Measurements from ENCODE around the gene RCL1.
A peak's percentile ranks its signal among the peaks of the same experiment; 100 is the strongest.
"Not testable (repeated sequence)": the region's sequence is repeated elsewhere in the genome, so short reads cannot be mapped to it uniquely, and the experiment has no call there.

Gene RCL1

GRCh38 chr9:4795108-4795507 is 2.4 kb downstream of the RCL1 start:
- not testable (repeated sequence) for H3K27ac Mint-ChIP-seq, DNase-seq, H3K9me3 Mint-ChIP-seq, H3K27me3 Mint-ChIP-seq, ATAC-seq
- Mint-ChIP-seq H3K4me1 (peaks cover 54% of the 10 kb centered on the region), H3K36me3 (ENCODE audit: low read depth) (peaks cover 14% of the 10 kb centered on the region), H3K4me3 (peak overlapping the region; percentile 95)

GRCh38 chr9:4796530-4796929 is 3.8 kb downstream of the RCL1 start:
- no peaks in the 10 kb centered on the region for H3K9me3 Mint-ChIP-seq
- no peak overlapping the region for H3K27ac Mint-ChIP-seq
- ATAC-seq (no peak), DNase-seq (no peak)
- peaks cover 56% of the 10 kb centered on the region for H3K4me1 Mint-ChIP-seq
- no peak overlapping the region for H3K4me3 Mint-ChIP-seq
- H3K27me3 Mint-ChIP-seq = no peaks in the 10 kb centered on the region
- H3K36me3 Mint-ChIP-seq (ENCODE audit: low read depth) = peaks cover 14% of the 10 kb centered on the region

GRCh38 chr9:4796988-4797853 is 4.5 kb downstream of the RCL1 start:
- DNase-seq = no peak
- Mint-ChIP-seq H3K4me3 (no peak overlapping the region), H3K36me3 (ENCODE audit: low read depth) (peaks cover 14% of the 10 kb centered on the region), H3K9me3 (no peaks in the 10 kb centered on the region), H3K27ac (no peak overlapping the region), H3K4me1 (peaks cover 50% of the 10 kb centered on the region), H3K27me3 (no peaks in the 10 kb centered on the region)
- ATAC-seq = no peak

- H3K9me3 Mint-ChIP-seq = no peaks in the 10 kb centered on the region
- peak overlapping the region; percentile 23 for H3K27ac Mint-ChIP-seq
- no peak for DNase-seq
- H3K4me1 Mint-ChIP-seq = peaks cover 48% of the 10 kb centered on the region
- no peaks in the 10 kb centered on the region for H3K27me3 Mint-ChIP-seq
- H3K4me3 Mint-ChIP-seq = no peak overlapping the region
- ATAC-seq = no peak
- peaks cover 14% of the 10 kb centered on the region for H3K36me3 Mint-ChIP-seq (ENCODE audit: low read depth)
Observed at GRCh38 chr9:4797854-4798150, 5.1 kb downstream of the RCL1 start.

DNA sequence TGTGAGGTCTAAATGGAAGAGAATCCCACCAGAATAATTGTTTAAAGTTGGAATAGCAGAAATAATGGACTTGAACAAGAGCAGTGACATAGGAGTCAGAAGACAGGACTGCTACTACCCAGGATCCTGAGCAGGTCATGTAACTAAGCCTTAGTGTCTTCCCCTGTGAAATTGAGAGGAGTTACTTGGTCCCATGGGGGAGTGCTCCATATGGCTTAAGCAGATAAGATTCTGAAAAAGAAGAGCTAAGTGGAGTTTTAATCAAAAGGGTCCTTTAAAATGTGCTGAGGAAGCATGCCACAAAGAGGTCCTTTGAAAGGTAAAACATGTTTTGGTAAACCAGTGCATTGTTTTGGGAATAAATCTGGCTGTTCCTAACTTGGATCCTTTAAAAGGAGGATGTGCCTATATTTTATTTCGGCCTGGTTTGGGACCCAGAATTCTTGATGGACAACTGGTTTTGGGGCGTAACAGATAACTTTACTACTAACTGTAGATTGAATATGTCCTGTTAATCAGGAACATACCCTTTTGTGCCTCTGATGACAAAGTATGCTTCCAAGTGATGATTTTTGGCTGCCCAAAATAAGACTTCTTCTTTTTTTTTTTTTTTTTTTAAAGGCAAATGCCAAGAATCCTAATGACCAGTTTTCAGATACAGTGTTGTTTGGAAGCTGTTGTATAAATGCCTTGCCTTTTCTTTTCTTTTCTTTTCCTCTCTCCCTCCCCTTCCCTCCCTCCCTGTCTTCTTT is 5.7 kb downstream of the RCL1 start:
- Mint-ChIP-seq H3K36me3 (ENCODE audit: low read depth) (peaks cover 19% of the 10 kb centered on the region), H3K27ac (no peak overlapping the region)

DNA sequence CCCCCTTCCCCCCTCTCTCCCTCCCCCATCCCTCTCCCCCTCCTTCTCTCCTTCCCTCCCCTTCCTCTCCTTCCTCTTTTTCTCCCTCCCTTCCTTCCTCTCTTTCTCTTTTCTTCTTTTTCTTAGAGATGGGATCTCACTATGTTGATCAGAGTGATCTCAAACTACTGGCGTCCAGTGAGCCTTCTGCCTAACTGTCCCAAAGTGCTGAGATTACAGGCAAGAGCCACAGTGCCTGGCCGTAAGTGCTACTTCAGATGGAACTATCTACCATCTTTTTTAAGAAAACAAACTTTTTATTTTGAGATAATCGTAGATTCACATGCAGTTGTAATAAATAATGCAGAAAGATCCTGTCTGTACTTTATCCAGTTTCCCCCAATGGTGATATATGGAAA is 6.3 kb downstream of the RCL1 start:
- ATAC-seq (no peak), DNase-seq (no peak)
- Mint-ChIP-seq H3K4me3 (no peak overlapping the region), H3K27me3 (no peaks in the 10 kb centered on the region), H3K9me3 (no peaks in the 10 kb centered on the region), H3K4me1 (peaks cover 48% of the 10 kb centered on the region), H3K27ac (no peak overlapping the region), H3K36me3 (ENCODE audit: low read depth) (peaks cover 24% of the 10 kb centered on the region)

More for the DNA sequence above, 5.7 kb downstream of the RCL1 start:
- no peak overlapping the region for H3K4me3 Mint-ChIP-seq
- no peaks in the 10 kb centered on the region for H3K9me3 Mint-ChIP-seq
- ATAC-seq (no peak), DNase-seq (no peak)
- peaks cover 50% of the 10 kb centered on the region for H3K4me1 Mint-ChIP-seq
- H3K27me3 Mint-ChIP-seq = no peaks in the 10 kb centered on the region

- Mint-ChIP-seq H3K4me1 (peaks cover 40% of the 10 kb centered on the region), H3K27me3 (no peaks in the 10 kb centered on the region), H3K4me3 (no peak overlapping the region), H3K36me3 (ENCODE audit: low read depth) (peaks cover 24% of the 10 kb centered on the region), H3K27ac (no peak overlapping the region), H3K9me3 (no peaks in the 10 kb centered on the region)
- ATAC-seq = no peak
- no peak for DNase-seq
Observed at GRCh38 chr9:4799775-4800174, 7.0 kb downstream of the RCL1 start.

GRCh38 chr9:4801156-4801555 is 8.4 kb downstream of the RCL1 start:
- Mint-ChIP-seq H3K27me3 (no peaks in the 10 kb centered on the region), H3K4me3 (no peak overlapping the region), H3K27ac (no peak overlapping the region), H3K9me3 (peaks cover 9% of the 10 kb centered on the region), H3K4me1 (peaks cover 33% of the 10 kb centered on the region), H3K36me3 (ENCODE audit: low read depth) (peaks cover 27% of the 10 kb centered on the region)
- ATAC-seq (no peak), DNase-seq (no peak)

DNA sequence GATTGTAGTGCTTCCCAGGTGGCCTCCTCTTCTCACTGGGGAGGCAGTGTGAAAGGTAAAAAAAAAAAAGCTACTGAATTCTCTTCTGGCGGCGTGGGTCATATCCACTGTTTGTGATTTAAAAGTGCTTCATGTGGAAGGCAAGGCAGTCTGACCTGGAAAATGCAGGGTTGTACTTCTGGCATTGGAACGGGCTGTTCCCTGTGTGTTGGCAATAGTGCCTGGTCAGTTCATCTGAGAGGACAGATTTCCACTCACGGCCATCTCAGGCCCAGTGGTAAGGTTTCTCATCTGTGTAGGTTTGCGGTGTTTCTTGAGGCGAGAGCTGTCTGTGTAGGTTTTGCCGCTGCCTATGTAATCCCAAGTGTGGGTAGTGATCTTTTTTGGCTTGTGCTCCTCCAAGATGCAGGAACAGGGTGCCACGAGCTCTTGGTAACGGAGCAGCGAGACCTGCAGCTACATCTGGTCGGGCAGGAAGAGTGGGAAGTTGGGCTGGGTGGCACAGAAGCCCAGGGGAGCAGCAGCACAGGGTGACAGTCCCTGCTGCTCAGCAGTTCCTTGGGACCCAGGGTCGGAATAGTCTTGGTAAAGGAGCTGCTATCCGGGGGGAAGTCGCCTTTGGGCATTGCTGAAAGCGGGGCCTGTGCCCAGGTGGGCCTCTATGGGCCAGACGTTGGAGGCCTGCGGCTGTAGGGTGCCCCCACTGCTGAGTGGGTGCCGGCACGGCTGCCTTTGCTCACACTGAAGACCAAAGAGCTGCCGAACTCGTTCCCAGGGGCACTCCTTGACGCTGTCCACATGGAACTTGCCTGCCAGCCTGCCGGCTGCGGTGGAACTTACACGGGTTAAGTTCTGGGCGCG is 11.2 kb downstream of the RCL1 start:
- H3K9me3 Mint-ChIP-seq = peaks cover 18% of the 10 kb centered on the region
- no peak overlapping the region for H3K4me3 Mint-ChIP-seq
- H3K27me3 Mint-ChIP-seq = no peaks in the 10 kb centered on the region
- peaks cover 42% of the 10 kb centered on the region for H3K36me3 Mint-ChIP-seq (ENCODE audit: low read depth)
- peaks cover 22% of the 10 kb centered on the region for H3K4me1 Mint-ChIP-seq
- H3K27ac Mint-ChIP-seq = no peak overlapping the region
- no peak for DNase-seq
- no peak for ATAC-seq

DNA sequence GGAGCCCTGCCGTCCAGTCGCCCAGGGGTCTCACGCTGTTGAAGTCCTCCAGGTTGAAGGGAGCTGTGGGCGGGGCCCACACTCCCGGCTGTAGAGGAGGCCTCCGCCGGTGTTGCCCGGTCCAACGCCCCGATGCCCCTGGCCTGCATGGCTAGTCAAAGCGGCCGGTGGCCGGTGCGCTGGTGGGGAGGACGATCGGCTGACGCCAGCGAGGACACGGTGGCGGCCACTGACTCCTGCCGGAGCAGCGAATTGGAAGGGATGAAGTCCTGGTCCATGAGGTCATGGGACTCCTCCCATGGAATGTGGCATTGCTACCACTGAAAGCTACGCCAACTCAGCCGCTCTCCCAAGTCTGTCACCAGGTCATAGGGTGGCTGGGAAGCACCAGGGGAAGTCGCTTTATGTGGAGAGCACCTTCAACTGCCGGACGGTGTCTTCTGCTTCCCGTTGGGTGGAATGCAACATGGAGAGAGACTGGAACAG is 11.8 kb downstream of the RCL1 start:
- DNase-seq (no peak), ATAC-seq (no peak)
- Mint-ChIP-seq H3K27me3 (no peaks in the 10 kb centered on the region), H3K4me3 (no peak overlapping the region), H3K36me3 (ENCODE audit: low read depth) (peaks cover 45% of the 10 kb centered on the region), H3K9me3 (peaks cover 18% of the 10 kb centered on the region), H3K4me1 (peaks cover 19% of the 10 kb centered on the region), H3K27ac (no peak overlapping the region)

- ATAC-seq (peak; percentile 33), DNase-seq (no peak)
- Mint-ChIP-seq H3K9me3 (peaks cover 19% of the 10 kb centered on the region), H3K27ac (no peak overlapping the region), H3K4me1 (peaks cover 22% of the 10 kb centered on the region), H3K36me3 (ENCODE audit: low read depth) (peaks cover 47% of the 10 kb centered on the region), H3K4me3 (no peak overlapping the region), H3K27me3 (no peaks in the 10 kb centered on the region)
Observed at GRCh38 chr9:4805191-4805918, 12.6 kb downstream of the RCL1 start.

GRCh38 chr9:4810565-4810964 is 17.8 kb downstream of the RCL1 start:
- H3K36me3 Mint-ChIP-seq (ENCODE audit: low read depth) = peaks cover 42% of the 10 kb centered on the region
- no peak overlapping the region for H3K27ac Mint-ChIP-seq
- peaks cover 44% of the 10 kb centered on the region for H3K4me1 Mint-ChIP-seq
- DNase-seq (no peak), ATAC-seq (no peak)
- H3K4me3 Mint-ChIP-seq = no peak overlapping the region
- no peaks in the 10 kb centered on the region for H3K27me3 Mint-ChIP-seq
- peaks cover 31% of the 10 kb centered on the region for H3K9me3 Mint-ChIP-seq

DNA sequence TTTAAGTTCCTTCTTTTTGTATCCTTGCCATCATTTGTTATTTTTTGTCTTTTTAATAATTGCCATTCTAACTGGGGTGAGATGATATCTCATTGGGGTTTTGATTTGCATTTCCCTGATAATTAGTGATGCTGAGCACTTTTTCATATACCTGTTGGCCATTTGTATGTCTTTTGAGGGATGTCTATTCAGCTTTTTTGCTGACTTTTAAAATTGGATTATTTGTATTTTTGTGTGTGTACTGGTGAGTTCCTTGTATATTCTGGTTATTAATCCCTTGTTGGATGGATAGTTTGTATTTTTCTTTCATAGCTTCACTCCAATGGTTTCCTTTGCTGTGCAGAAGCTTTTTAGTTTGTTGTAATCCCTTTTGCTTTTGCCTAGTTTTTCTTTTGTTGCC is 19.1 kb downstream of the RCL1 start:
- H3K4me1 Mint-ChIP-seq = peaks cover 49% of the 10 kb centered on the region
- ATAC-seq = no peak
- H3K9me3 Mint-ChIP-seq = peaks cover 21% of the 10 kb centered on the region
- DNase-seq = no peak
- peaks cover 30% of the 10 kb centered on the region for H3K36me3 Mint-ChIP-seq (ENCODE audit: low read depth)
- no peak overlapping the region for H3K27ac Mint-ChIP-seq
- H3K27me3 Mint-ChIP-seq = no peaks in the 10 kb centered on the region
- H3K4me3 Mint-ChIP-seq = no peak overlapping the region

GRCh38 chr9:4812858-4813257 is 20.1 kb downstream of the RCL1 start:
- no peak for ATAC-seq
- H3K9me3 Mint-ChIP-seq = peaks cover 17% of the 10 kb centered on the region
- H3K27ac Mint-ChIP-seq = no peak overlapping the region
- H3K36me3 Mint-ChIP-seq (ENCODE audit: low read depth) = peaks cover 24% of the 10 kb centered on the region
- no peak for DNase-seq
- H3K4me3 Mint-ChIP-seq = no peak overlapping the region
- H3K27me3 Mint-ChIP-seq = no peaks in the 10 kb centered on the region
- H3K4me1 Mint-ChIP-seq = peaks cover 47% of the 10 kb centered on the region

Measured in activated naive CD8-positive, alpha-beta T cell treated with anti-CD3 and anti-CD28 coated beads, Interleukin-2, amount 50 U/mL, for 24 hours (primary cell).